HS-5 (cell line): ENCODE results near the gene SSH3.

Source experiments
- DNase-seq: peaks from one replicate; pipeline ENCODE4 v3.0.0-alpha.2; 2012; ENCODE audit warnings: low read depth

Gene SSH3

GRCh38 chr11:67268081-67268961, 35.0 kb upstream of the SSH3 start:
- DNase-seq, result no peak

DNA sequence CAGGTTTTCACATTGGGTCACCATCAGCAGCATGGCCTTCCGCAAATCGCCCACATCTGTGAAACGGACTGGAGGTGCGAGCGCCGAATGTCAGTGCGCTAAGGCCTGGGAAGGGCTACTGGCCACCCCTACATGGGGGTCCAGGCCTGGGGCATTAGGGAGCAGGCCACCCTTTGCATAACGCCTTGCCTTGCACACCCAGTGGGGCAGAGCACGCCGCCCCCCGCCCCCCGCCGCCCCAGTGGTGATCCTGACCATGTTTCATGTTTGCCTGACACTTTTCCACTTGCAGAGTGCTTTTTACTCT, 34.4 kb upstream of the SSH3 start:
- no peak for DNase-seq

DNA sequence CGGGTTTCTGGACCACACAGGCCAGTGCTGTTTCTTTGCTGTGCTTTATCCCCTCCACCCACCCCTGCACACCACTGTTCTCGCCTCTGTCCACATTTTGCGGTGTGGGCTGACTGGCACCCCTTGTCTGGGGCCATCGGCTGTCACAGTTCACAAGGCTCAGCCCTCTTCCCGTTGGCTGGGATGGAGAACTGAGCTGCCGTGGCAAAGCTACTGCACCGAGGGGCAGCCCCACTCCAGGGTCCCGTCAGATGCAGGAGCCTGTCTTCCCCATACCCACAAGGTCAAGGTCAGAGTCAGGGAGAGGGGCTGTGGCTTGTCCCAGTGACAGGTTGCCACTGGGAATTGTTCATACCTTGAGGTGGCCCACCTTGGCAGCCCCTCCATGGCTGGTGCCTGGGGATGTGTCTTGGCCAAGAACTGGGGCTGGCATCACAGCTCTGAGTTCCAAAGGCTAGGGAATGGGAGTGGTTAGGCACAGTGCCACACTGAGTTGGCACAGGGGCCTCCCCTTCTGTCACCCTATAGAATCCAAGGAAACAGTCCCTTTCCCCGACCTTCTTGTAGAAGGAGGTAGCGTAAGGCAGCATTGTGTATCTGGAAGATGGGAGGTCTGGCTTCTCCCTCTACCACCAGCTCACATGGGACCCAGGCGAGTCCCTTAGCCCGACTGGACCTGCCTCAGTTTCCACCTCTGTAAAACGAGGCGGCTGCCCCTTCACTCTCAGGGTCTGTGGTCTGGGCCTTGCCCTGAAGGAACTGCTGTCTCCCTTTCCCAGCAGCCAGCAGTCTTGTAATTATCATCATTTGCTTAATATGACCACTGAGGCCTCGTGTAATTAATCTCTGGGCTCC, 33.7 kb upstream of the SSH3 start:
- DNase-seq, result no peak

DNA sequence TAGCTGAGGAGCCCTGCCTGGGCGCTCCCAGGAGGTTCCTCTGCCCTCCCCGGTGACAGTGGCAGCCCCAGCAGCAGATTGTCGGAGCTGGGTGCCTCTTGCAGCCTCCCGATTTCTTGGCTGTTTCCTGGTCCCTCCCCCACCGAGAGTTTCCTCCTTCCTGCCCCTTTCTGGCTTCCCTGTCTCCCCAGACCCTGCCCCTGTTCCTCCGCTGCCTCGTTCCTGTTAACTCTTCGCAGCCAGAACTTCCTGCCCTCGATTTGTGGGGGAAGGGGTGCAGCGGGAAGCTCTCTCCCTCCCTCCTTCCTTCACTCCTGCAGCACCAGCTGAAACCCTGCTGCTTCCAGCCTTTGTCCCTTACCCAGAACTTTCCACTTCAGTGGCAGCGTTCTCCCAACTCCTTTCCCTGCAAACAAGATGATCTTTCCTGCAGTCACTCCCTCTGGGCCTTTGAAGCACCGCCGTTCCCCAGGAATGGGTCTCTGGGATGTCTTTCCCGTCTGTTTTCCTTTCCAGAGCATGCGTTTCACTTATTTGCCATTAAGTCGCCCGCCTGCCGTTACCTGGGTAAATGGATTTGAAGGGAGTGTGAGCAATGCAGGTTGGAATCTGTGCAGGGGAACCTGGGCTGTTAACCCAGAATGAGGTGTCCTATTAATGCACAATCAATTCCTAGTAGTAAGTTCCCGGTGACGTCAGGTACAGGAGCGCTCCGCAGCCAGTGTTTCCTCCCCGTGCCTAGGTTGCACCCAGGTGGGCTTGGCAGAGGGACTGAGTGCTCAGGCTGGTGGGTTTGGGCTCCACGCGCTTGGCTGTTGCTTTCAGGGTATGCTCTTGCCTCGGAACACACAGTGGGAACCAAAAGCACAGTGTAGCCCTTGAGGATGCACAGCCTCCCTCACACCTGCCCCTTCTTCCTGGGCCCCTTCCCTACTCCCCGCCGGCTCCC, 32.8 kb upstream of the SSH3 start:
- no peak for DNase-seq

DNA sequence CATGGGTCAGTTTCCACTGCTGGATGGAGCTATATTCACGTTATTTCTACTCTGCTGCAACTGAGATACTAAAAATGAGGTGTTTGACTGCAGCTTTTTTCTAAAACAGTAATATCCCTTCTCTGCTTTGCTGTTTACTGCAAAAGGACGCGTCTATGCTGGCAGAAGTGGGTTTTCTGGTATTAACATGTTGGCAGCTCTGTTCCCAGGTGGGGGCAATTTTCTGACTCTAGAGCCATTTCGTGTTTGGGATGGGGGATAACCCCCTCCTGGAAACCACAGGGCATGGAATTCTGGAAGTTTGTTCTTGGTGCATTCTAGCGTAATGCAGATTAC, 32.2 kb upstream of the SSH3 start:
- no peak for DNase-seq

DNA sequence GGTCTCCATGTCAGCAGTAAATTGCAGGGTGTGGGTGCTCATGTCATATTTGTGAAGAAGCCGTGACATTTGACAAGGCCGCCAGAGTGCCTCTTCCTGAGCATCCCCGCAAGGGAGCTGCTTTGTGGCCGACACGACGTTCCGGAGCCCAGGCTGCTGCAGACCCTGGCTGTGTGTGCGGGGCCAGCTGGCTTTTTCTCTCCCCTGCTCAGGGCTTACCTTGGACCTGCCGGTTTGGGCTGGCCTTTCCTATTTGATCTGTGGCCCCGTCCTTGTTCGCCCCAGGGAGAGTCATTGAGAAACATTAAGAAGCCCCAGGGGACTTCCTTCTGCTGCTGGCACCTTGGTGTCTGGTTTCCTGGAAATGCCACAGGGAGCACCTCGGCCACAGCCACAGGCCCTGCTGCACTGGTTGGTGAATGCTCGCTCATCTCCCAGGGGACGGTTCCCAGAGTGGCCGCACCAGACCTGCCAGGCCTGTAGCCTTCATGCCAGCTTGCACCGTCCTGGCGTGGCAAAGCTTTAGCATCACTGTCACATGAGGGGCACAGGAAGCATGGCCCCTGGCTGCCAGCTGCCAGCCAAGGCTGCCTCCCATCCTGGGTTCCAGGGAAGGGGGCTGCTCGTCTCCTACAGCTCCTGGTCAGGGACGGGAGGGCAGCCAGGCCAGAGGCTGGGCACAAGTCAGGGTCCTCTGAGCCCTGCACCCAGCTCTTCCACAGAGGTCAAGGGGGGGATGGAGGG, 31.6 kb upstream of the SSH3 start:
- no peak for DNase-seq

DNA sequence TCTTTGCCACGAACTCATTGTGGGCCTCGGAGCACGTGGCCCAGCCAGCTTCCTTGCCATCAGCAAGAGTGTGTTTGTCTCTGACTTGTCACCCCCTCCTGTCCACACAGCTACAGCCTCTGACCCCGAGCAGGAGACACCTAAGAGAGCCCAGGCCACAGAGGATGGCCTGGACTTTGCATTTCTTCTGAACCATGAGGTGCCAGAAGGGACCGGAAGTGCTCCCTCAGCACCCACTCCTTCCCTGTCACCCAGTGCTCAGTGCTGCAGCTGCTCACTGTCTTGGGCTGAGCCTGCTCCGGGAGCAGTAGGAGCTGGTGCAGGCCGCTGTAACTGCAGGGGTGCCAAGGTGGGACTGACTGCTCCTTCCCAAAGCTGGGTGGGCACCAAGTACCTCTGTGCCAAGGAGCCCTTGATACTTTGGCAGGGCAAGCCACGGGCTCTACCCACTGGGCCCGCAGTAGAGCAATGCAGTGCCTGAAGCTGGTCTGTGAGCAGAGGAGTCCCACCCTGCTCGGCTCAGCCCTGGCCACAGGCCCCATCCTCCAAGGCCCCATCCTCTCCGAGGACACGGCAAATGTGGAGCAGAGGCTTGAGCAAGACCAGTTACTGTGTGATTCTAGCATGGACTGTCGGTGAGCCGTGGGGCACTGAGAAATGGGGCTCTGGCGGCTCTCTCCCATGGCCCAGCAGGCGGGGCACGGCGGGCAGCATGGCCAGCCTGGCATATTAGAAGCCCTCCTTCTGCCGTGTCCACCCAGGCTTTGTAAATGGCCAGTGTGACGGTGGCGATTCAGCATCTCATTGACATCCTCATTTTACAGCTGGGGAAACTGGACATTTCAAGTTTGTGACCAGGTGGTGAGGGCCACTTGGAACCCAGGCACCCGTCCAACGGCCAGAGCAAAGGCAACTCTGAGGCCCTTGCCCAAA, 30.7 kb upstream of the SSH3 start:
- DNase-seq, result no peak

GRCh38 chr11:67273260-67273990, 29.9 kb upstream of the SSH3 start:
- no peak for DNase-seq

GRCh38 chr11:67274768-67275605, 28.3 kb upstream of the SSH3 start:
- no peak for DNase-seq

- no peak for DNase-seq
These were observed 27.5 kb upstream of the SSH3 start for GRCh38 chr11:67275606-67276409.

GRCh38 chr11:67276781-67277230, 26.5 kb upstream of the SSH3 start:
- no peak for DNase-seq

DNA sequence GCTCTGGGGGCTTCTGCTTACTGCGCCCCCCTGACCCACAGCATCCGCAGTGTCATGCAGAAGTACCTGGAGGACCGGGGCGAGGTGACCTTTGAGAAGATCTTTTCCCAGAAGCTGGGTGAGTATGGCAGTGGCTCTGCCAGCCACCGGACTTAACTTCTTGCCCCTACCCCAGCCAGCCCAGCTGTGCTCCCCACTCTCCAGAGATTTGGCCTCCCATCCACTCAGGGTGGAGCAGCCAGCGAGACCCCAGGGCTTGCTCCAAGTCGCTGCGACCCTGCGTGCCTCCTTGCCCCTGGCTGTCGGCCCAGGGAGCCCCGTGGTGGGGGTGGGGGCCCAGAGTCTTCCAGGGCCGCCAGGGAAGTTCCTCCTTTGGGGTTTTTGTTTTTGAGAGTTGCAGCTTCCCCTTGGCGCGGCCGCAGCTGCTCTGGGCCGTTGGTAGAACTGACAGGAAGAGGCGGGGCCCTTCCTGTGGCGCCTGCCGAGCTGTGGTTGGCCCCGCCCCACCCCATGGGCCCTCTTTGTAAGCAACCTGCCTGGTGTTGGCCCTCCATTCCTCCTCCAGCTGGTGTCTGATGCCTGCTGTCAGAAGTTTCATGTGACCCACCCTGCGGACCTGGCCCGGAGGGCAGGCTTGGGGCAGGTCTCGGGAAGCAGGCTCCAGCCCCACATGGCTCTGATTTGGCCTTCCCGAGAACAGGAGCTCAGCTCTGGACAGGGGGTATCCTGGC, 25.9 kb upstream of the SSH3 start:
- no peak for DNase-seq

DNA sequence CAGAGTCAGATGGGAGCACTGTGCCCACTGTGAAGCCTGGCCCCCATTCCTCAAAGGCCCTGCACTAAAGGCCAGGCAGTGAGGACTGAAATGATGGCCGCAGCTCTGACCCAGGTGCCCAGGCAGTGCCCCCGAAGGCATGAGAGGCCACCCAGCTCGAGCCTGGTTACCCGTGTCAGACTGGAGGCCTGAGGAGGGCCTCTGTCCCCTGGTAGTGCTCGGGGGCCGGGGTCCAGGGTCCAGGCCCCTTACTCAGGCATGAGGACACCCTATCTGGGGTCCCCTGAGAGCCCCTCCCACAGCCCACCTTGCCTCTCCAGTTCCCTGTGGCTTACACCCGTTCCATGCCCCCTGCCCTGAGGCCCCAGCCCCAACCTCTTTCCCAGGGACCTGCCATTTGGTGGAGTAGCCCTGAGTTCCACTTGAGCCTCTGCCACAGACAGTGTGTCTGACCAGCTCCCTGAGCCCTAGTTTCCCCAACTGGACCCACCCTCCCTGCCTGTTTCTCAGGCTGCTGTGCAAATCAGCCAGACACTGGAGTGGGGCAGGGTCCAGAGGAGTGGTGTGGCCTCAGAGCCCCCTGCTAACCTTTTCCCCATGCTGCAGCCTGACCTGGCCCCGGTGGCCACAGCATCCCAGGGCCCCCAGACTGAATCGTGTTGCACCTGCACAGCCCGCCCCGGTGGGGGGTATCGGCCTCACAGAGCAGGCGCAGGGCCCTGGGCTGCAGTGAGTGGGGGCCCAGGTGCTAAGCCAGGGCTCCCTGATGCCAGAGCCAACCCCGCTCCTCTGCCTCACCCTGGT, 25.0 kb upstream of the SSH3 start:
- DNase-seq, result no peak

- DNase-seq, result no peak
These were observed 24.3 kb upstream of the SSH3 start for GRCh38 chr11:67278939-67279588.

GRCh38 chr11:67279589-67280340, 23.6 kb upstream of the SSH3 start:
- DNase-seq, result no peak
